Measurements from ENCODE around the gene LARP6. TPM values are rescaled to one million over a fixed set of nuclear protein-coding genes. Genes with fewer than 3 reads are reported as not detected.

The LARP6 gene
- total and polyA plus RNA-seq, 2 of the 4 experiments (the other 2 are of a cell fraction), result 36.4 to 135 TPM

DNA sequence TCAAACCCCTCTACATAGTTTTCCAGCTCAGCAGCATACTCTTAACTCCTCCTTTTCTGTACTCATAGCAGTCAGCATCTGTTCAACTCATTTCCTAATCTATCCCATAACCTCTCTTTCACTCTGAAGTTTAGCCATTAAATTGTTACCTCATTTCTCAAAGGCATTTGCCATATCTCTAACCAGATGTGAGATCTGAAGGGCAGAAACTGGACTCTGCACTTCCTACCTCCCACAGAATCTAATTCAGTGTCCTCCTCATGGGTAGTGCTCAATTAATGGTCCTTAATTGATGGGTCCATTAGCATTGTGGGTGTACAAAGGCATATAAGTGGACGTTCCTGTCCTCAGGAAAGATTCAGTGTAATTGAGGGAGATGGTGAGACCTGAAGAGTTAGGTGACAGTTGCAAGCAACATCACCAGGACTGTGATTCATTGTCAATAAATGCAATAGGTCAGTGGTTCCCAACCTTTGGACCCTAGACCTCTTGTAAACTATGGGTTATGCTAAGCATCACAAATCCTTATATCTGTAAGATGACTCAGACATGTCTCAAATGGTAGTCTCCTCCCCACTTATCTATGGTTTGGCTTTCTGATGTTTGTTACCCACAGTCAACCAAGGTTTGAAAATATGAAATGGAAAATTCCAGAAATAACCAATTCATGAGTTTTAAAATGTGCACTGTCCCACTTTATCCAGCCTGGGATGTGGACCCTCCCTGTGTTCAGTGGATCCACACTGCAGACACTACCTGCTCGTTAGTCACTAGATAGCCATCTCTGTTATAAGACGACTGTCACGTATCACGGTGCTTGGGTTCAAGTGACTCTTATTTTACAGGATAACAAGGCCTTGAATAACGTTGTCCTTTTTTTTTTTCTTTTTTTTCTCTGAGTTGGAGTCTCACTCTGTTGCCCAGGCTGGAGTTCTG lies 65.6 kb downstream of the LARP6 start:
- Histone ChIP-seq H3K27ac (ENCODE audit: insufficient read depth, low read length) (peak overlapping the region; percentile 69), H4K8ac (ENCODE audit: low read depth in 2 of 2, low read length in 2 of 2) (peak overlapping the region; percentile 31 to 98), H2BK5ac (ENCODE audit: low read depth, low read length, poor library complexity, severe bottlenecking) (peak overlapping the region; percentile 95), H3K56ac (ENCODE audit: extremely low read depth, insufficient read depth, low read length) (peak overlapping the region; percentile 67), H3K4ac (ENCODE audit: low read depth, low read length) (peak overlapping the region; percentile 99), H3K9me3 (ENCODE audit: control insufficient read depth, insufficient read depth, low read length) (no peaks in the 10 kb centered on the region), H2BK15ac (ENCODE audit: low read depth, low read length) (peak overlapping the region; percentile 92), H3K4me1 (ENCODE audit: control insufficient read depth, insufficient read depth, low read length) (peaks cover 30% of the 10 kb centered on the region), H3K4me2 (ENCODE audit: low read depth, low read length) (peak overlapping the region; percentile 46; the same call in 1 of the 2 replicates), H4K20me1 (ENCODE audit: insufficient read depth, low read length) (no peaks in the 10 kb centered on the region), H3K9me1 (ENCODE audit: insufficient read depth, low read length) (peaks cover 39% of the 10 kb centered on the region), H3K79me1 (ENCODE audit: low read depth in 1 of 2, low read length in 2 of 2) (peaks cover 14 to 50% of the 10 kb centered on the region in 2 experiments), H3K14ac (replicated peaks; ENCODE audit: low read depth, low read length) (peak overlapping the region; percentile 95), H2BK120ac (ENCODE audit: low read depth, low read length) (peak overlapping the region; percentile 98), H2AK5ac (ENCODE audit: low read depth, low read length) (peak overlapping the region; percentile 96), H3K9ac (ENCODE audit: low read depth, low read length) (no peak overlapping the region), H2AK9ac (replicated peaks; ENCODE audit: low read depth, low read length, poor library complexity) (peak overlapping the region; percentile 67), H4K5ac (ENCODE audit: low read depth, low read length) (peak overlapping the region; percentile 79), H3K18ac (ENCODE audit: low read depth, low read length) (peak overlapping the region; percentile 90), H3K4me3 (ENCODE audit: insufficient read depth, low read depth, low read length) (no peak overlapping the region), H3K27me3 (ENCODE audit: control insufficient read depth, insufficient read depth, low read length) (no peaks in the 10 kb centered on the region), H3K23ac (ENCODE audit: low read depth, low read length) (peak overlapping the region; percentile 89), H2AFZ (replicated peaks; ENCODE audit: low read length, poor library complexity) (no peak overlapping the region), H3K36me3 (ENCODE audit: control insufficient read depth, insufficient read depth, low read length) (no peaks in the 10 kb centered on the region), H2BK20ac (ENCODE audit: low read depth, low read length) (peak overlapping the region; percentile 98), H4K91ac (ENCODE audit: insufficient read depth, low read depth, low read length) (peak overlapping the region; percentile 95)
- dilution Hi-C loops (cut with HindIII; ENCODE audit: low sequenced_read_pairs, unreplicated experiment) (no loop called here), in situ Hi-C loops (cut with MboI; ENCODE audit: low sequenced_read_pairs) (no loop called here), intact Hi-C loops (cut with micrococcal nuclease) (no loop called here)
- BruUV-seq (replicated peaks), result no TSS peak
- ChIA-PET POLR2A (ENCODE audit: unreplicated experiment) (no interaction called here), CTCF (interaction anchor here (0.6 to 0.7 kb wide), 2 partner anchors 87 to 89 kb away, joined by 4 read pairs; no protein-coding TSS in a partner anchor)
- peak; percentile 86 for DNase-seq
- WGBS, 2 experiments (ENCODE audit: extremely low coverage in 2 of 2, insufficient read length in 1 of 2), result 67% methylated on average over 6 of the region's 6 CpGs; no CpG with 5 or more reads in 1 of the 2 experiments
- TF ChIP-seq CHD1 (IDR thresholded peaks at IDR 0.05; ENCODE audit: low read depth, low read length) (no peak), FOS (IDR thresholded peaks at IDR 0.05; ENCODE audit: low read depth, low read length) (peak; percentile 46; the same call in 1 of the 2 replicates), RAD21 (IDR thresholded peaks at IDR 0.05; ENCODE audit: low read length) (no peak), RCOR1 (IDR thresholded peaks at IDR 0.05; ENCODE audit: insufficient replicate concordance, low read length) (peak; percentile 30), RFX5 (IDR thresholded peaks at IDR 0.05; ENCODE audit: low read depth, low read length) (no peak), NFE2L2 (IDR thresholded peaks at IDR 0.05; ENCODE audit: low read depth, low read length) (no peak), POLR2A (IDR thresholded peaks at IDR 0.05; ENCODE audit: low read depth, low read length) (no peak), SMC3 (IDR thresholded peaks at IDR 0.05; ENCODE audit: low read depth, low read length) (no peak), MAFK (IDR thresholded peaks at IDR 0.05; ENCODE audit: low read depth, low read length) (peak; percentile 27; the same call in 1 of the 2 replicates), CEBPB (IDR thresholded peaks at IDR 0.05; ENCODE audit: low read depth, low read length) (peak; percentile 56; the same call in 1 of the 2 replicates)
- TF ChIP-seq, protein P1, sequence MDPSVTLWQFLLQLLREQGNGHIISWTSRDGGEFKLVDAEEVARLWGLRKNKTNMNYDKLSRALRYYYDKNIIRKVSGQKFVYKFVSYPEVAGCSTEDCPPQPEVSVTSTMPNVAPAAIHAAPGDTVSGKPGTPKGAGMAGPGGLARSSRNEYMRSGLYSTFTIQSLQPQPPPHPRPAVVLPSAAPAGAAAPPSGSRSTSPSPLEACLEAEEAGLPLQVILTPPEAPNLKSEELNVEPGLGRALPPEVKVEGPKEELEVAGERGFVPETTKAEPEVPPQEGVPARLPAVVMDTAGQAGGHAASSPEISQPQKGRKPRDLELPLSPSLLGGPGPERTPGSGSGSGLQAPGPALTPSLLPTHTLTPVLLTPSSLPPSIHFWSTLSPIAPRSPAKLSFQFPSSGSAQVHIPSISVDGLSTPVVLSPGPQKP (IDR thresholded peaks at IDR 0.05; ENCODE audit: borderline replicate concordance, low read depth, low read length), result no peak
- TF ChIP-seq, protein P2, sequence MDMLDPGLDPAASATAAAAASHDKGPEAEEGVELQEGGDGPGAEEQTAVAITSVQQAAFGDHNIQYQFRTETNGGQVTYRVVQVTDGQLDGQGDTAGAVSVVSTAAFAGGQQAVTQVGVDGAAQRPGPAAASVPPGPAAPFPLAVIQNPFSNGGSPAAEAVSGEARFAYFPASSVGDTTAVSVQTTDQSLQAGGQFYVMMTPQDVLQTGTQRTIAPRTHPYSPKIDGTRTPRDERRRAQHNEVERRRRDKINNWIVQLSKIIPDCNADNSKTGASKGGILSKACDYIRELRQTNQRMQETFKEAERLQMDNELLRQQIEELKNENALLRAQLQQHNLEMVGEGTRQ (IDR thresholded peaks at IDR 0.05; ENCODE audit: low read depth, low read length), result no peak
- peak; percentile 75 for ATAC-seq (ENCODE audit: low read depth)

Data from IMR-90 (cell line).